Measurements from ENCODE around the gene EPB41L1. TPM values are rescaled to one million over a fixed set of nuclear protein-coding genes. Genes with fewer than 3 reads are reported as not detected.
A peak's percentile ranks its signal among the peaks of the same experiment; 100 is the strongest.

EPB41L1 gene
- polyA plus RNA-seq, 3 donors: 0.05 TPM; not detected in 2

DNA sequence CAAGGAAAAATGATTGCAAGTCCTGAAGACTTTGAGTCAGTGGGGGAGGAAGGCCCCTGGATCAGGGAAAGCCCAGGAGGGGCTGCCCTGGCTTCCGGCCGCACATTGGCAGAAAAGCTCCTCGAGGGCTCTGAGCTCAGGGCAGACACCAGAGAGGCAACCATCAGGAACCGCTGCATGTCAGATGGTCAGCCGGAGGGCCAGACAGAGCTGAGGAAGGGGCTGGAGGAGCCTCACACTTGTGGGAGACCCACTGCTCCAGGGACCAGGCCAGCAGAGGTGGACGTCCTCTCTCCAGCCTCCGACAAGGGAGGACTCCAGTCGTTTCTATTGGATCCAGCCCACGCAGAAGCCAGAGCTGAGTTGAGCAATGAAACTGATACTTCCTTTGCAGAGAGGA lies 51.5 kb downstream of the EPB41L1 start:
- peaks cover 4% of the 10 kb centered on the region for H3K4me1 Mint-ChIP-seq
- H3K36me3 Mint-ChIP-seq: no peaks in the 10 kb centered on the region
- 99% methylated on average over 6 of the region's 9 CpGs for WGBS (ENCODE audit: insufficient coverage)
- H3K27ac ChIP-seq (ENCODE audit: low read depth in 1 of 2, low read length in 2 of 2): no peak overlapping the region
- no peak overlapping the region for H2AFZ ChIP-seq (ENCODE audit: insufficient read depth, low read depth, low read length, poor library complexity, severe bottlenecking)
- H3K9me3 ChIP-seq (replicated peaks in 1 of 2; ENCODE audit: control insufficient read depth in 1 of 2, insufficient read depth in 1 of 2, low read length in 2 of 2): no peaks in the 10 kb centered on the region
- no peaks in the 10 kb centered on the region for H3K79me2 ChIP-seq (ENCODE audit: insufficient read depth, low read length)
- no peak overlapping the region for H3K4me3 ChIP-seq (replicated peaks in 1 of 3; ENCODE audit: low read depth in 2 of 3, low read length in 3 of 3)
- H3K9ac ChIP-seq (ENCODE audit: insufficient read depth, low read length, poor library complexity, severe bottlenecking): no peak overlapping the region
- H4K20me1 ChIP-seq (ENCODE audit: insufficient read depth, low read length): no peaks in the 10 kb centered on the region
- TF ChIP-seq, protein P1, sequence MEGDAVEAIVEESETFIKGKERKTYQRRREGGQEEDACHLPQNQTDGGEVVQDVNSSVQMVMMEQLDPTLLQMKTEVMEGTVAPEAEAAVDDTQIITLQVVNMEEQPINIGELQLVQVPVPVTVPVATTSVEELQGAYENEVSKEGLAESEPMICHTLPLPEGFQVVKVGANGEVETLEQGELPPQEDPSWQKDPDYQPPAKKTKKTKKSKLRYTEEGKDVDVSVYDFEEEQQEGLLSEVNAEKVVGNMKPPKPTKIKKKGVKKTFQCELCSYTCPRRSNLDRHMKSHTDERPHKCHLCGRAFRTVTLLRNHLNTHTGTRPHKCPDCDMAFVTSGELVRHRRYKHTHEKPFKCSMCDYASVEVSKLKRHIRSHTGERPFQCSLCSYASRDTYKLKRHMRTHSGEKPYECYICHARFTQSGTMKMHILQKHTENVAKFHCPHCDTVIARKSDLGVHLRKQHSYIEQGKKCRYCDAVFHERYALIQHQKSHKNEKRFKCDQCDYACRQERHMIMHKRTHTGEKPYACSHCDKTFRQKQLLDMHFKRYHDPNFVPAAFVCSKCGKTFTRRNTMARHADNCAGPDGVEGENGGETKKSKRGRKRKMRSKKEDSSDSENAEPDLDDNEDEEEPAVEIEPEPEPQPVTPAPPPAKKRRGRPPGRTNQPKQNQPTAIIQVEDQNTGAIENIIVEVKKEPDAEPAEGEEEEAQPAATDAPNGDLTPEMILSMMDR (IDR thresholded peaks at IDR 0.05): no peak
- no peak overlapping the region for H3K27ac Mint-ChIP-seq
- H3K4me3 Mint-ChIP-seq: no peak overlapping the region
- peaks cover 0 to 4% of the 10 kb centered on the region in 2 donors for H3K27me3 ChIP-seq (ENCODE audit: control insufficient read depth in 2 of 2, insufficient read depth in 2 of 2, low read length in 2 of 2)
- H3K9me3 Mint-ChIP-seq: no peaks in the 10 kb centered on the region
- peaks cover 2 to 7% (median 6%) of the 10 kb centered on the region in 3 donors for H3K27me3 Mint-ChIP-seq (ENCODE audit: low read depth in 3 of 3)
- DNase-seq: no peak
- intact Hi-C loops (cut with micrococcal nuclease): no loop called here
- no peaks in the 10 kb centered on the region for H3K36me3 ChIP-seq (replicated peaks in 1 of 2; ENCODE audit: control insufficient read depth in 1 of 2, insufficient read depth in 2 of 2, low read length in 2 of 2)
- no peak overlapping the region for H3K4me2 ChIP-seq (replicated peaks; ENCODE audit: extremely low read depth, low read length, poor library complexity, severe bottlenecking)
- H3K4me1 ChIP-seq (ENCODE audit: control insufficient read depth in 1 of 2, insufficient read depth in 2 of 2, low read length in 2 of 2): no peaks in the 10 kb centered on the region

DNA sequence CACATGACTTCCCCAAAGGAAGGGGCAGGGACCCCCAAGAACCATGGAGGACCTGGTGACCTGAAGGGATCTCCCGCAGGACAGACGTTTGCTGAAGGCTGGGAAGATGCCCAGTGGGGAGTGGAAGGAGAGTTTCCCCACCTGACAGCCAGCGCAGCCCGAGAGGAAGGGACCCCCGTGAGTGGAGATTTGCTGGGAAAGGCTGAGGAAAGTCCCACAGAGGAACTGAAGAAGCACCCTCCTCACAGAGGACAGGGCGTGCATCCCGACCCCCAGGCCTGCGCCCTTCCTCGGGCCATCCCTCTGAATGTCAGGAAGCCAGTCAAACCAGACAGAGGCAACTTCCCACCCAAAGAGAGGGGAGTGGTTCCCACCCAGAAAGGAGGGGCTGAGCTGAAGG lies 52.1 kb downstream of the EPB41L1 start:
- H3K4me3 Mint-ChIP-seq: no peak overlapping the region
- no peak overlapping the region for H3K27ac ChIP-seq (ENCODE audit: low read depth in 1 of 2, low read length in 2 of 2)
- TF ChIP-seq, protein P1 (IDR thresholded peaks at IDR 0.05): no peak
- no peaks in the 10 kb centered on the region for H3K9me3 ChIP-seq (replicated peaks in 1 of 2; ENCODE audit: control insufficient read depth in 1 of 2, insufficient read depth in 1 of 2, low read length in 2 of 2)
- no peaks in the 10 kb centered on the region for H3K4me1 ChIP-seq (ENCODE audit: control insufficient read depth in 1 of 2, insufficient read depth in 2 of 2, low read length in 2 of 2)
- intact Hi-C loops (cut with micrococcal nuclease): no loop called here
- H4K20me1 ChIP-seq (ENCODE audit: insufficient read depth, low read length): no peaks in the 10 kb centered on the region
- peaks cover 2 to 7% (median 6%) of the 10 kb centered on the region in 3 donors for H3K27me3 Mint-ChIP-seq (ENCODE audit: low read depth in 3 of 3)
- no peaks in the 10 kb centered on the region for H3K36me3 Mint-ChIP-seq
- no peak overlapping the region for H3K4me2 ChIP-seq (replicated peaks; ENCODE audit: extremely low read depth, low read length, poor library complexity, severe bottlenecking)
- H3K79me2 ChIP-seq (ENCODE audit: insufficient read depth, low read length): no peaks in the 10 kb centered on the region
- H3K27ac Mint-ChIP-seq: peak overlapping the region in 3 of 7 donors; percentile 17 to 28 (median 18)
- no peak overlapping the region for H3K4me3 ChIP-seq (replicated peaks in 1 of 3; ENCODE audit: low read depth in 2 of 3, low read length in 3 of 3)
- H3K36me3 ChIP-seq (replicated peaks in 1 of 2; ENCODE audit: control insufficient read depth in 1 of 2, insufficient read depth in 2 of 2, low read length in 2 of 2): no peaks in the 10 kb centered on the region
- 93% methylated on average over 3 of the region's 9 CpGs for WGBS (ENCODE audit: insufficient coverage)
- peaks cover 4% of the 10 kb centered on the region for H3K4me1 Mint-ChIP-seq
- no peak overlapping the region for H2AFZ ChIP-seq (ENCODE audit: insufficient read depth, low read depth, low read length, poor library complexity, severe bottlenecking)
- H3K9me3 Mint-ChIP-seq: no peaks in the 10 kb centered on the region
- H3K27me3 ChIP-seq (ENCODE audit: control insufficient read depth in 2 of 2, insufficient read depth in 2 of 2, low read length in 2 of 2): peaks cover 0 to 4% of the 10 kb centered on the region in 2 donors
- no peak for DNase-seq
- no peak overlapping the region for H3K9ac ChIP-seq (ENCODE audit: insufficient read depth, low read length, poor library complexity, severe bottlenecking)

Data from CD14-positive monocyte (primary cell).